ENCODE results near the gene DGLUCY. TPM values are rescaled to one million over a fixed set of nuclear protein-coding genes. Genes with fewer than 3 reads are reported as not detected.
"Not testable (repeated sequence)": the region's sequence is repeated elsewhere in the genome, so short reads cannot be mapped to it uniquely, and the experiment has no call there.

The DGLUCY gene
- polyA plus RNA-seq, 1 experiment, result 22.1 TPM

DNA sequence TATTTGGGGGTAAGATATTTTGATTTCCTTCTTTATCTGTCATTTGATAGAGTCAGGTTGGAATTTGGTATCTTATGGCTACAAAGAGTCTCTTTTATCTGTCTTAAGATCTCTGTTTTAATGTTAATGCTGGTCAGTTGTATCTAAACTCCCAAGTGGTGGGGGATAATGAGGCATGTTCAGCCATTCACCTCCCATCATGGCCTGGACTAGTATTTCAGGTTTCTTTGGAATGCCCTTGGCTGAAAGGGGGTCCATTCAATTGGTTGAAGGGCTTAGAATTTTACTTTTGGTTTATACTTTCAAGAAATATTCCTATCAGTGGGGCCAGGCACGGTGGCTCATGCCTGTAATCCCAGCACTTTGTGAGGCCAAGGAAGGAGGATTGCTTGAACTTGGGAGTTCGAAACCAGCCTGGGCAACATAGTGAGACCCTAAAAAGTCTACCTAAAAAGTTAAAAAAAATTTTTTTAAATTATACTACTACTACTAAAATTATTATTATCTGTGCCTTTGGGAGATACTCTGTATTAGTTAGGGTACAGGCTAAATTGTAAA lies 4.7 kb downstream of the DGLUCY start:
- Histone ChIP-seq H3K27me3 (ENCODE audit: control insufficient read depth, insufficient read depth, low read length) (no peaks in the 10 kb centered on the region), H3K4me3 (ENCODE audit: low read depth, low read length) (no peak overlapping the region), H3K27ac (ENCODE audit: low read depth, low read length) (no peak overlapping the region), H3K9me3 (ENCODE audit: control insufficient read depth, insufficient read depth, low read length) (peaks cover 3% of the 10 kb centered on the region; the same call in 1 of the 2 replicates)
- POLR2A ChIA-PET, result no interaction called here
- no peak for DNase-seq (ENCODE audit: low read depth, low spot score)
- TF ChIP-seq, protein P1, sequence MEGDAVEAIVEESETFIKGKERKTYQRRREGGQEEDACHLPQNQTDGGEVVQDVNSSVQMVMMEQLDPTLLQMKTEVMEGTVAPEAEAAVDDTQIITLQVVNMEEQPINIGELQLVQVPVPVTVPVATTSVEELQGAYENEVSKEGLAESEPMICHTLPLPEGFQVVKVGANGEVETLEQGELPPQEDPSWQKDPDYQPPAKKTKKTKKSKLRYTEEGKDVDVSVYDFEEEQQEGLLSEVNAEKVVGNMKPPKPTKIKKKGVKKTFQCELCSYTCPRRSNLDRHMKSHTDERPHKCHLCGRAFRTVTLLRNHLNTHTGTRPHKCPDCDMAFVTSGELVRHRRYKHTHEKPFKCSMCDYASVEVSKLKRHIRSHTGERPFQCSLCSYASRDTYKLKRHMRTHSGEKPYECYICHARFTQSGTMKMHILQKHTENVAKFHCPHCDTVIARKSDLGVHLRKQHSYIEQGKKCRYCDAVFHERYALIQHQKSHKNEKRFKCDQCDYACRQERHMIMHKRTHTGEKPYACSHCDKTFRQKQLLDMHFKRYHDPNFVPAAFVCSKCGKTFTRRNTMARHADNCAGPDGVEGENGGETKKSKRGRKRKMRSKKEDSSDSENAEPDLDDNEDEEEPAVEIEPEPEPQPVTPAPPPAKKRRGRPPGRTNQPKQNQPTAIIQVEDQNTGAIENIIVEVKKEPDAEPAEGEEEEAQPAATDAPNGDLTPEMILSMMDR (IDR thresholded peaks at IDR 0.05; ENCODE audit: low read depth, low read length), result no peak
- CTCF ChIA-PET, result interaction anchor here (0.6 kb wide), 1 partner anchor 54 kb away, joined by 4 read pairs; no protein-coding TSS in a partner anchor

DNA sequence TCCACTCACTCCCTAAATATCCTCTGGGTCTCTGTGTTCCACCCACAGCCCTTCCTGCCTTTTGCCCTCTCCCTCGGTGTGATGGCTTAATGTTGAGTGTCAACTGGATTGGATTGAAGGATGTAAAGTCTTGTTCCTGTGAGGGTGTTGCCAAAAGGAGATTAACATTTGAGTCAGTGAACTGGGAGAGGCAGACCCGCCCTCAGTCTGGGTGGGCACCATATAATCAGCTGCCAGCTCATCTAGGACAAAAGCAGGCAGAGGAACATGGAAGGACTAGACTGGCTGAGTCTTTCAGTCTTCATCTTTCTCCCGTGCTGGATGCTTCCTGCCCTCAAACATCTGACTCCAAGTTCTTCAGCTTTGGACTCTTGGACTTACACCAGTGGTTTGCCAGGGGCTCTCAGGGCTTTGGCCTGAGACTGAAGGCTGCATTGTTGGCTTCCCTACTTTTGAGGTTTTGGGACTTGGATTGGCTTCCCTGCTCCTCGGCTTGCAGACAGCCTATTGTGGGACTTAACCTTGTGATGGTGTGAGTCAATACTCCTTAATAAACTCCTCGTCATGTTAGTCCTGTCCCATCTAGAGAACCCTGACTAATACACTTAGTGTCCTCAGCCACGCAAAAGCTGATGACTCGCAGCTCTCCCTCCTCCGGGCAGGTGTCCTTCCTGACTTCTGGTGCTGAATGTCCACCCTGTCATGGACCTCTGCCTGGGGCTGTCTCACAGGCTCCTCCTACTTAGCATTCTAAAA lies 5.9 kb downstream of the DGLUCY start:
- Histone ChIP-seq H3K4me3 (ENCODE audit: low read depth, low read length) (no peak overlapping the region), H3K27ac (ENCODE audit: low read depth, low read length) (peak overlapping the region; percentile 21)

DNA sequence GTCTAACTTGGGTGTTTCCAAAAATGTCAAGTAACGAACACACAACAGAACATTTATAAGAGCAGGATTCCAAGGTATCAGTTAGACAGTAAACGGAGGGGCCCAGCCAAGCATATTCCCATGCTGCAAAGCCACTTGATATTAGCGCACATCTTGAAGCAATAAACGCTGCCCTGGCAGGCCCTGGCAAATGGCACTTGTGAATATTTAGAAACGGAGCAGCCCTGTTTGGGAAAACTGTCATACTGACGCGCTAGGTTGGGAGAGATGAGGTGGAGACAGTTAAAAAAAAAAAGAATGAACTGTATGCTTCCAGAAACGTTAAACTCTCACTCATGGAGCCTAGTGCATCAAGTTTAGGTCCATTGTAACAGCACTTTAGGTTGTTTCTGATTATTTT lies 9.3 kb downstream of the DGLUCY start:
- Histone ChIP-seq H3K27ac (ENCODE audit: low read depth, low read length) (no peak overlapping the region), H3K27me3 (ENCODE audit: control insufficient read depth, insufficient read depth, low read length) (no peaks in the 10 kb centered on the region), H3K4me3 (ENCODE audit: low read depth, low read length) (no peak overlapping the region), H3K9me3 (ENCODE audit: control insufficient read depth, insufficient read depth, low read length) (peaks cover 12% of the 10 kb centered on the region)
- CTCF ChIA-PET, result interaction anchor here (0.7 kb wide), 1 partner anchor 674 kb away, joined by 6 read pairs; no protein-coding TSS in a partner anchor
- DNase-seq (ENCODE audit: low read depth, low spot score), result no peak
- TF ChIP-seq, protein P1 (IDR thresholded peaks at IDR 0.05; ENCODE audit: low read depth, low read length), result no peak
- POLR2A ChIA-PET, result no interaction called here

More for the DNA sequence above, 5.9 kb downstream of the DGLUCY start:
- Histone ChIP-seq H3K27me3 (ENCODE audit: control insufficient read depth, insufficient read depth, low read length) (no peaks in the 10 kb centered on the region), H3K9me3 (ENCODE audit: control insufficient read depth, insufficient read depth, low read length) (peaks cover 3% of the 10 kb centered on the region; the same call in 1 of the 2 replicates)
- POLR2A ChIA-PET, result interaction anchor here (0.6 kb wide), 1 partner anchor 115 kb away, joined by 4 read pairs; no protein-coding TSS in a partner anchor
- TF ChIP-seq, protein P1 (IDR thresholded peaks at IDR 0.05; ENCODE audit: low read depth, low read length), result no peak
- DNase-seq (ENCODE audit: low read depth, low spot score), result no peak
- CTCF ChIA-PET, result interaction anchor here (1.8 kb wide), 1 partner anchor 54 kb away, joined by 6 read pairs; no protein-coding TSS in a partner anchor

GRCh38 chr14:91124406-91125270 lies 10.8 kb downstream of the DGLUCY start:
- CTCF ChIA-PET; DNase-seq (ENCODE audit: low read depth, low spot score); H3K27ac ChIP-seq (ENCODE audit: low read depth, low read length); H3K27me3 ChIP-seq (ENCODE audit: control insufficient read depth, insufficient read depth, low read length); H3K4me3 ChIP-seq (ENCODE audit: low read depth, low read length): not testable (repeated sequence)
- POLR2A ChIA-PET, result interaction anchor here (0.7 kb wide), 1 partner anchor 212 kb away, joined by 5 read pairs; no protein-coding TSS in a partner anchor
- H3K9me3 ChIP-seq (ENCODE audit: control insufficient read depth, insufficient read depth, low read length), result peaks cover 11% of the 10 kb centered on the region

GRCh38 chr14:91125271-91125660 lies 11.4 kb downstream of the DGLUCY start:
- POLR2A ChIA-PET, result no interaction called here
- CTCF ChIA-PET, result no interaction called here
- no peak for DNase-seq (ENCODE audit: low read depth, low spot score)
- H3K4me3 ChIP-seq (ENCODE audit: low read depth, low read length), result no peak overlapping the region
- no peak overlapping the region for H3K27ac ChIP-seq (ENCODE audit: low read depth, low read length)
- peaks cover 11% of the 10 kb centered on the region for H3K9me3 ChIP-seq (ENCODE audit: control insufficient read depth, insufficient read depth, low read length)
- TF ChIP-seq, protein P1 (IDR thresholded peaks at IDR 0.05; ENCODE audit: low read depth, low read length), result no peak
- H3K27me3 ChIP-seq (ENCODE audit: control insufficient read depth, insufficient read depth, low read length), result no peaks in the 10 kb centered on the region
